Endometrial microvascular endothelial cells (primary cell): ENCODE data around the gene KIF2C. TPM values are rescaled to one million over a fixed set of nuclear protein-coding genes. Genes with fewer than 3 reads are reported as not detected.
"Not testable (repeated sequence)": the region's sequence is repeated elsewhere in the genome, so short reads cannot be mapped to it uniquely, and the experiment has no call there.

Source experiments
- in situ Hi-C: cut with HindIII; loops from 2 replicates; pipeline ENCODE4 v1.10.0; 2017; ENCODE audit warnings: low sequenced_read_pairs, low pct_unique_long_range_greater_than_20kb; ENCODE audit errors: inconsistent ontology term
- total RNA-seq: library from RNA; depleted of rRNA; stranded (reverse); fragments of >200 nt; gene quantifications from one replicate; pipeline ENCODE4 v1.2.3, GENCODE V29; 2015; ENCODE audit errors: inconsistent ontology term

The KIF2C gene
- total RNA-seq, 1 donor from 2014 or later, result 37.8 TPM

- in situ Hi-C loops, result no loop called here
These were observed 67.2 kb downstream of the KIF2C start, which contains the start of gene DYNLT4 for GRCh38 chr1:44806704-44807363. TSS of gene DYNLT4 (minus strand) at chr1:44807351. CDS start at chr1:44806668, 683 bp downstream.

GRCh38 chr1:44807364-44808062 lies 67.9 kb downstream of the KIF2C start:
- in situ Hi-C loops, result no loop called here

DNA sequence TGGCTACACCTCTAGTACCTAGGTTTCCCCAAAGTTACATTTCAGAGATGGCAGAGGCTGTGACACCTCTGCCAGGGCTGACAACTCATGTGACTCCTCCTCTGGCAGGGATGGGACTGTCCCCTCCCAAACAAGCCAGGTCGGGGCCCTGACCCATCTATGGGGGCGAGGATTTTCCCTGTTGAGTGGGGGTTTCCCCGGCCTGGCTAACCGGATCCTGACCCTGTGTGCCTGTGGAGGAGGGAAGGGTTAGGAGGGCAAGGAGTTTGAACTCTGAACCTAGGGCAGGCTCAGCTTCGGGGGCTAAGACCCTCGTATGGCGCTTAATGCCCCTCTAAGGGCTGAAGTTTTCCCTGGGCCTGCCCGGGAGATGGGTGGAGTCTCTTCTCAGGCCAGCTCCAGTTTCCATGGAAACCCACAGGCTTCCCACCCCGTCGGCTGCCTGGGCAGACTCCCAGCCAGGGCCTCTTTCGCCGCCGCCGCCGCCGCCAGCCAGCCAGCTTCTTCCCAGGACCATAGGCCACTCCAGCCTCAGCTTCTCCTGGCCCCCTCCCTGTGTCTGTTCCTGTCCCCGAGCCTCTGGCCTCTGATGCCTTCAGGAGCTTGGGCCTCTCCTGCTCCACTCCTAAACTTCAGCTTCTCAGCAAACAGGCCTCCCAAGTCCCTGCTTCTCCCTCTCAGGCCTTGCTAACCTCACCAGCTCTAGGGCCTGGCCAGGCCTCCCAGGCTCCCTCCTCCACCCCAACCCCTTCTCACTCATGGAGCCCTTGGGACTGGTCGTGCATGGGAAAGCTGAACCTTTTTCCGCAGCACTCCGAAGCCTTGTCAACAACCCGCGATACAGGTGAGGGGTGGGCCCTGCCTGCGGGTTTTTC lies 68.7 kb downstream of the KIF2C start, which contains the start of gene BTBD19:
Gene BTBD19 (plus strand): TSS at position 461 of the 875 bp plus-strand sequence. CDS start 298 bp downstream, at position 759.
- in situ Hi-C loops, result no loop called here

GRCh38 chr1:44808938-44809917 lies 69.6 kb downstream of the KIF2C start:
- in situ Hi-C loops, result no loop called here

- in situ Hi-C loops, result no loop called here
These were observed 70.6 kb downstream of the KIF2C start for GRCh38 chr1:44810101-44810761.

- in situ Hi-C loops, result not testable (repeated sequence)
These were observed 71.1 kb downstream of the KIF2C start for GRCh38 chr1:44810762-44811105.

- in situ Hi-C loops, result no loop called here
These were observed 71.6 kb downstream of the KIF2C start for GRCh38 chr1:44811234-44811633.

DNA sequence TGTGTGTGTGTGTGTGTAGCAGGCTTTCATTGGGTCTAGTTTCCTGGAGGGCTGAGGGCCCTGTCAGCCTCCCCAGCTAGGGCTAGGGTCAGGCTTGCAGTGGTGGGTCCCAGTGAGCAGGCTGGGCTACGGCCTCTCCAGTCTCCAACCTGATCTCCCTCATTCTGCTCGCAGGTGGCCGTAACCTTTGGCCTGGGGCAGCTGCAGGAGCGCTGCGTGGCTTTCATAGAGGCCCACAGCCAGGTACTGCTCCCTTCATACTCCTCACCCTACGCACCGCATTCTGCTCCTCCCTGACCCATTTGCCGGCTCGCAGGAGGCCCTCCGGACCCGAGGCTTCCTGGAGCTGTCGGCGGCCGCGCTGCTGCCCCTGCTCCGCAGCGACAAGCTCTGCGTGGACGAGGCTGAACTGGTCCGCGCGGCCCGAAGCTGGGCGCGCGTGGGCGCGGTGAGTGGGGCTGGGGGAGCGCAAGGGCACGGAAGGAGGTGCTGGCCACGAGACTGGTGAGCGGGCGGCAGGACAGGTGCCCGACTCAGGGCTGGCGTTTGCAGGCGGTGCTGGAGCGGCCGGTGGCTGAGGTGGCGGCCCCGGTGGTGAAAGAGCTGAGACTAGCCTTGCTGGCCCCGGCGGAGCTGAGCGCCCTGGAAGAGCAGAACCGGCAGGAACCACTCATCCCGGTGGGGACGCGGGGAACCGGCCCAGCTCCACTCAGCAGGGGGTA lies 73.3 kb downstream of the KIF2C start:
- in situ Hi-C loops, result no loop called here

GRCh38 chr1:44815926-44816325 lies 76.3 kb downstream of the KIF2C start:
- in situ Hi-C loops, result not testable (repeated sequence)

DNA sequence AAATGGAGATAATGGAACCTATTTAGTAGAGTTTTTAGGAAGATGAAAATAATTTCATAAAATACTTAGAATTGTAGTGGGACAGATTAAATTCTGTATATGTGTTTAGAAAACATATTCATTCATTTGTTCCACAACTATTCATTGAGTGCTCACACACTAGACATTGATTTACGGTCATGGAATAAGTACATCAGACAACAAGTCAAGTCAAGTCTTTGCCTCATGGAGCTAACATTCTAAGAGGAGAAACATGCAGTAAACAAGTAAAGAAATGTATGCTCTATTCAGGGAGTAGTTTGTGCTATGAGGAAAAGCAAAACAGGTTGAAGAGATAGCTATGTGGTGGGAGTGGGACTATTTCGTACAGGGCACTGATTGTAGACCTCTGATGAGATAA lies 77.7 kb downstream of the KIF2C start:
- in situ Hi-C loops, result no loop called here

Other genes starting within 250 kb of the KIF2C start
- 5.2 TPM for gene TMEM53, start 65.4 kb upstream of the KIF2C start, total RNA-seq
- not detected for gene ARMH1, start 65.1 kb upstream of the KIF2C start, total RNA-seq
- not detected for gene RNU5D-1, start 8.7 kb upstream of the KIF2C start, total RNA-seq
- 2,081 TPM for gene RPS8, start 35.7 kb downstream of the KIF2C start, total RNA-seq
- not detected for gene BEST4, start 48.3 kb downstream of the KIF2C start, total RNA-seq
- 39.2 TPM for gene PLK3, start 60.5 kb downstream of the KIF2C start, total RNA-seq
- not detected for gene DYNLT4, start 67.5 kb downstream of the KIF2C start, total RNA-seq
- gene BTBD19, start 68.7 kb downstream of the KIF2C start, total RNA-seq, result 8.5 TPM
- gene PTCH2, start 103.4 kb downstream of the KIF2C start, total RNA-seq, result not detected
- 53.3 TPM for gene EIF2B3, start 246.8 kb downstream of the KIF2C start, total RNA-seq